Hepatocyte (in vitro differentiated cells): Measurements from ENCODE around the gene CELF4.

Experiments
- EZH2 ChIP-seq: fragments of 200-600 bp; sonication (generic); IDR thresholded peaks from 2 replicates; pipeline ENCODE4 v1.6.1; 2016; ENCODE audit warnings: antibody characterized with exemption, mild to moderate bottlenecking, borderline replicate concordance
- TF ChIP-seq, protein P1 (sequence below): fragments of 200-600 bp; sonication (generic); IDR thresholded peaks from 2 replicates; pipeline ENCODE4 v1.5.1; 2016; ENCODE audit warnings: antibody characterized with exemption, mild to moderate bottlenecking; ENCODE audit not compliant: poor library complexity

DNA sequence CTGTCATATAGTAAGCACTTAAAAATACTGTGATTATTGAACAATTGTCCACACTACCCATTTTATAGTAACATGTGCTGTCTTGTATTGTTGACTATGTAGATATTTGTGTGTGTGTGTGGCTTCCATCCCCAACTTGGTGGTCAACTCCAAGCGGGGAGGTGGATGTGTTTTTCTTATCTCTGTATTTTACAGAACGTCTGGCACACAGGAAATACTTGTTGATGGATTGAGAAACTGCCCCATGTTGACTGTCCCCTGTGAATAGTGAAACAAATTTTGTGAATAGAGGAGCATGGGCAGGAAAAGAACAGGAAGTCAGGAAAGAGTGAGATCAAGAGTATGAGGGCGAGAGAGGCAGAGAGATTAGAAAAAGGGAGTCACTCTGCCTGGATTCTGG is 83.6 kb downstream of the CELF4 start:
- TF ChIP-seq EZH2: no peak
- TF ChIP-seq, protein P1, sequence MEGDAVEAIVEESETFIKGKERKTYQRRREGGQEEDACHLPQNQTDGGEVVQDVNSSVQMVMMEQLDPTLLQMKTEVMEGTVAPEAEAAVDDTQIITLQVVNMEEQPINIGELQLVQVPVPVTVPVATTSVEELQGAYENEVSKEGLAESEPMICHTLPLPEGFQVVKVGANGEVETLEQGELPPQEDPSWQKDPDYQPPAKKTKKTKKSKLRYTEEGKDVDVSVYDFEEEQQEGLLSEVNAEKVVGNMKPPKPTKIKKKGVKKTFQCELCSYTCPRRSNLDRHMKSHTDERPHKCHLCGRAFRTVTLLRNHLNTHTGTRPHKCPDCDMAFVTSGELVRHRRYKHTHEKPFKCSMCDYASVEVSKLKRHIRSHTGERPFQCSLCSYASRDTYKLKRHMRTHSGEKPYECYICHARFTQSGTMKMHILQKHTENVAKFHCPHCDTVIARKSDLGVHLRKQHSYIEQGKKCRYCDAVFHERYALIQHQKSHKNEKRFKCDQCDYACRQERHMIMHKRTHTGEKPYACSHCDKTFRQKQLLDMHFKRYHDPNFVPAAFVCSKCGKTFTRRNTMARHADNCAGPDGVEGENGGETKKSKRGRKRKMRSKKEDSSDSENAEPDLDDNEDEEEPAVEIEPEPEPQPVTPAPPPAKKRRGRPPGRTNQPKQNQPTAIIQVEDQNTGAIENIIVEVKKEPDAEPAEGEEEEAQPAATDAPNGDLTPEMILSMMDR: no peak
